Hematopoietic multipotent progenitor cell treated with erythropoietin and hydrocortisone succinate and interleukin-3 and kit ligand, for 15 days (in vitro differentiated cells): ENCODE data around the gene ZMYND11.
"Not testable (repeated sequence)": the region's sequence is repeated elsewhere in the genome, so short reads cannot be mapped to it uniquely, and the experiment has no call there.

Experiments
- DNase-seq: peaks from one replicate; pipeline ENCODE4 v3.0.0-alpha.2; 2015; ENCODE audit warnings: low spot score

The ZMYND11 gene

DNA sequence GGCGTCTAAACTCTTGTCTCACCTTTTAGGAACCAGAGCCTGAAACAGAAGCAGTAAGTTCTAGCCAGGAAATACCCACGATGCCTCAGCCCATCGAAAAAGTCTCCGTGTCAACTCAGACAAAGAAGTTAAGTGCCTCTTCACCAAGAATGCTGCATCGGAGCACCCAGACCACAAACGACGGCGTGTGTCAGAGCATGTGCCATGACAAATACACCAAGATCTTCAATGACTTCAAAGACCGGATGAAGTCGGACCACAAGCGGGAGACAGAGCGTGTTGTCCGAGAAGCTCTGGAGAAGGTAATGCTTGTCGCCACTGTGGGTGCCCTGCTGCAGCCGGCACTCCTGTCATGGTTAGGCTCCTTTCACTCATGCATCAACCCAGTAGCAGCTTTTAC, 113.1 kb downstream of the ZMYND11 start:
- no peak for DNase-seq

- no peak for DNase-seq
Observed at GRCh38 chr10:251982-252582, 116.8 kb downstream of the ZMYND11 start.

DNA sequence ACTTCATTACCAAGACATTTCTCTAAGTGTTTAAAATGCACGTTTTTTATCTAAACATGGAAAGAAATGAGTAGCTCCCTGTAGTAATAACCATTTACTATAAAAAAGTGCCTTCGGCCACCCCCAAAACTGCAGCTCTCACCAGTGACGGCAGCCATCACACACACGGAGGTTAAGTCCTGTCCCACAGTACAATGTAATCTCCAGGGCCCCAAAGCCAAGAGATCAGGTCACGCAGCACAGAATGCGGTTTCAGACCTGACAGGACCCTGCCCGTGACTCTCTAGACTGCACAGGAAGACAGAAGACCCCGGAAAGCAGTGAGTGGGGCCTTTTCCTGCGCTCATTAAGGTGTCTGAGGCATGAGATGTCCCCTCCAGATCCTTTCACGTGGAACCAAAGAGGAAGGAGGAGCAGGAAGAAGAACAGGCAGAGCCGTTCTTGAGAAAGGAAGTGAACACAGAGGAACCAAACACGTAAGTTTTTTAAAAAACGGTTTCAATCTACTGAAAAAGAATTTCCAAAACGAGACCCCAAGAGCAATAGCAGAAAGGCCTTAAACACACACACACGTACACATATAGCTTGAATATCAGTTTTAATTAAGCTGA, 125.7 kb downstream of the ZMYND11 start:
- DNase-seq, result no peak

DNA sequence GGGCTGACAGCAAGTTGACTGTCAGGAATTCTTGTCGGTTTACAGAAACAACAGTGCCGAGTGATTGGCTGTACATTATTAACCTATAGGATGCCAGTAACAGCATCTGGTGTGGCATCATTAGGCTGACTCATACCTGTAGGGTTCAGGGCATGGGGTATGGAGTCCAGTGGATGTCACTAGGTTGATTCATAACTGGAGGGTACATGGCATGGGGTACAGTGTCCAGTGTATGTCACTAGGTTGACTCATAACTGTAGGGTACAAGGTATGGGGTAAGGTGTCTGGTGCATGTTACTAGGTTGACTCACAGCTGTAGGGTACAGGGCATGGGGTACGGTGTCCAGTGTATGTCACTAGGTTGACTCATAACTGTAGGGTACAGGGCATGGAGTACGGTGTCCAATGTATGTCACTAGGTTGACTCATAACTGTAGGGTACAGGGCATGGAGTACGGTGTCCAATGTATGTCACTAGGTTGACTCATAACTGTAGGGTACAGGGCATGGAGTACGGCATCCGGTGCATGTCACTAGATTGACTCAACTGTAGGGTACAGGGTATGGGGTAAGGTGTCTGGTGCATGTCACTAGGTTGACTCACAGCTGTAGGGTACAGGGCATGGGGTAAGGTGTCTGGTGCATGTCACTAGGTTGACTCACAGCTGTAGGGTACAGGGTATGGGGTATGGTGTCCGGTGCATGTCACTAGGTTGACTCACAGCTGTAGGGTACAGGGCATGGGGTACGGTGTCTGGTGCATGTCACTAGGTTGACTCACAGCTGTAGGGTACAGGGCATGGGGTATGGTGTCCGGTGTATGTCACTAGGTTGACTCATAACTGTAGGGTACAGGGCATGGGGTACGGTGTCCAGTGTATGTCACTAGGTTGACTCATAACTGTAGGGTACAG, 129.2 kb downstream of the ZMYND11 start:
- not testable (repeated sequence) for DNase-seq

GRCh38 chr10:265074-265440, 129.8 kb downstream of the ZMYND11 start:
- not testable (repeated sequence) for DNase-seq

- not testable (repeated sequence) for DNase-seq
Observed at GRCh38 chr10:265816-266588, 130.7 kb downstream of the ZMYND11 start.

DNA sequence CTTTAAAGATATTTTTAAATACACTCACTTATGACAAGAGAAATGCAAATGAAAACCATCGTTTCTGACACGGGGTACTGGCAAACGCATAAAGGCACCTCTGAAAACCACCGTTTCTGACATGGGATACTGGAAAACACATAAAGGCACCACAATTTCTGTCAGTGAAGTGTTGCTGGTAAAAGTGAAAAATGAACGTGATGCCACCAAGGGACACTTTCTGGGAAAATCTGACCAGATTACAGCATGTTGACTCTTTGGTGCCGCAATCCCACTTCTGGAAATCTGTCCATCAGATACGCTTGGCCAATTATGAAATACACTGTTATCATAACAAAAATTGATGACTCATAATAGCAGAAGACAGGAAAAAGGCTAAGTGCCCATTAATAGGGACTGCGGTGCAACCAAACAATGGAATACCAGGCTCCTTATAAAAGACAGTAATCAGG, 131.7 kb downstream of the ZMYND11 start:
- DNase-seq, result no peak

DNA sequence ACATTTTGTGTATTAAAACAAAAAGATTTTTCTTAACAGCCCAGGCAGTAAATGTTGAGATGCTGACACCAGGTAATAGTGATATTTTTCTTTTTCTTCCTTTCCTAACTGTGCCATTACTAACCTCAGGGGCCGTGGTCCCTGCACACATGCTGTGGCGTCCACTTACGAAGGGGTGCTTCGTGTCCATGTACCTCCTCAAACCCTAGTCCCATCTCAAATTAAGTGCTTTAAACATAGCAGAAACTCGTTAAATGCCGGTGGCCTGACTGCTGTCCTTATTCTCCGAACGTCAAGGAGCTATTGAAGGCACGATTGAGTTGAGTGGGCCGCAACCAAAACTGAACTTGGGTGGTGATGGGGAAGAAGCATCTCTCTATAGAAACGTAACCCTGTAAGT, 132.4 kb downstream of the ZMYND11 start:
- no peak for DNase-seq

GRCh38 chr10:269440-270074, 134.3 kb downstream of the ZMYND11 start:
- no peak for DNase-seq

DNA sequence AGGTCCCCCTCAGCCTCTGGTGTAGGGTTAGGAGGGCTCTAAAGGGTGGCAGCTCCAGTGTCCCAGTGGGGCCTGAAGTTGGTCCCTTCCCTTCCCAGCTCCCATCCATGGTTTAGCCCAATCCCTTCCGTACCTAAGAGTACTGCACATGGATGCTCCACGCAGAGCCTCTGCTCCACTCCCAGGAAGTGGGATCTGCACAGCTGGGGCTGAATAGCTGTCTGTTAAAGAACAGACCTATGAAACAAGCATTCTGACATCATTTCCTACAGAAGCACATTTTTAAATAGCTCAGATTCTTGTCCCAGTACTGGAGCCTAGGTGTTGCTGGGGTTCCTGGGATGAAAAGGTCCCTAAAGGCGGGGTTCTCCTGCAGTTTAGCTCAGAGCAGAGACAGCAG, 135.9 kb downstream of the ZMYND11 start:
- no peak for DNase-seq

DNA sequence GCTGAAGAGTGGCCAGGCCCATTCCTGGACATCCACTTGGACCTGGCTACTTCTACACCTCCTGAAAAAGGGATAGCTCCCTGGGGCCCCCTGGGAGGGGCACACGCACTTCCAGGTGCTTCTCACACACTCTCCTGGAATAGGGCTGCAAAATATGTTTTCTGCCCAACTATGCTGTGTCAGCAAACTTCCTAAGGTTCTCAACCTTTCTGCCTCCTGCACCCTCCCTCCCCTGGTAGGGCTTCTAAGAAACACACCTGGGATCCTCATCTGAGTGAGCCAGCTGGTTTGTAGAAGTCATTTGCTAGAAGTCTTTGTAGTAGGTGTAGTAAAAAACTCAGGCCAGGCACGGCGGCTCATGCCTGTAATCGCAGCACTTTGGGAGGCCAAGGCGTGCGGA, 136.5 kb downstream of the ZMYND11 start:
- DNase-seq, result no peak

DNA sequence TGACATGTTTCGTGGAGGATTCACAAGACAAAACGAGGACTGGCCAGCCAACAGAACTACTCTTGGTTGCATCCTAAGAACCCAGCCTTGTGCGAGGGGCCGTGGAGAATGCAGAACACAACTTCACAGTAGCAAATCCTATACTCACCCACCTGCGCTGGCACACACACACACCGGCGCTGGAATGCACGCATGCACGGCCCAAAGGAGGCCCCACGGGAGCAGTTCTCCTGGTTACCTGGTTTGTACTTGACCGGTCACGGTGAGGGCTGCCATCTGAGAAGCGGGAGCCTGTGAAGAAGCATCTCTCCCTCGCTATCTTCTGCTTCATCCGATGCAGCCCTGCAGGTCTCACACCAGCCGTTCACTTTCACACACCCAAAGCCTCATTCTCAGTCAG, 137.8 kb downstream of the ZMYND11 start:
- DNase-seq, result no peak

DNA sequence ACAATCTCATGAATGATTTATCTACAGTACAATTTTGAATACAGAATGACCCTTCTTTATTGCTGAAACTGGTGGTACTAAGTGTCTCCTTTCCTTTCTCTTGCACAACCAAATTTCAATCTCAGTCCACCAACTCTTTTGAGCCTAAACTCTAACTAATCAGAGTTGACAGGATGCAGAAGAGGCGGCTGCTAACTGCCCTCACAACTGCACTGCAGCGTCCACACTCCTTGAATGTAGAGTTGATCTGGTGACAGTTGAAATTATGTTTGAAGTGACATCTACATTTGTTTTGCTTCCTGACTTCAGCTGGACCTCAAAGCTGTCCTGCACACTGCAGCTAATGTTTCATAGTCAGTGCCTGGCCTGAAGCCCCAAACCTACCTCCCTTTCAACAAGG, 139.6 kb downstream of the ZMYND11 start:
- DNase-seq, result no peak

GRCh38 chr10:275680-276079, 140.4 kb downstream of the ZMYND11 start:
- DNase-seq, result no peak

DNA sequence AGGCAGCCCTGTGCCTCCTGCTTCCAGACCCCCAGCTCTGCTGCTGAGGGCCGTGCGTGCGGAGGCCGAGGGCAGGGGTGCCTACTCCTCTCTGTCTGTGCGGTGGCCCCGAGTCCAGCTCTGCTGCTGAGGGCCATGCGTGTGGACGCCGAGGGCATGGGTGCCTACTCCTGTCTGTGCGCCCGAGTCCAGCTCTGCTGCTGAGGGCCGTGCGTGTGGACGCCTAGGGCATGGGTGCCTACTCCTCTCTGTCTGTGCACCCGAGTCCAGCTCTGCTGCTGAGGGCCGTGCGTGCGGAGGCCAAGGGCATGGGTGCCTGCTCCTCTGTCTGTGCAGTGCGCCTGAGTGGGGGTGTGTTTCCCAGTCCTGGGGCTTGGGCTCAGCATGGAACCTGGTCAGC, 142.7 kb downstream of the ZMYND11 start:
- DNase-seq, result no peak

DNA sequence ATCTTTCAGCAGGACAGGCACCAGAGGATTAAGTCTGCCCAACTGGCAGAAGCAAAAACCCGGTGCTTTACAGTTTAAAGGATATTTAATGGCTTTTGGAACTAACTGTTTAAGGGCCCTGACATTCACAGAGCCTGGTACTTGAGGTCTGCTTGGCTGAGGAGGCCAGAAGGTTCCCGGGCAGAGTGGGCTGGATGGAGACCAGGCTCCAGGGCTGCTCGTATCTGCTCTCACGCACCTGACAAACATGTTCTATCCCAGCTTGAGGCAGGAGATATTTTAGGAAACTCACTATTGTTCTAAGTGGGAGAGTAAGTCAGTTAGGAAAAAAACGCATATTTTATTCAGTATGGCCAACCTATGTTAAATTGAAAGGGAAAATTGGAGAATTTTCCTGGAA, 143.5 kb downstream of the ZMYND11 start:
- DNase-seq, result no peak

GRCh38 chr10:279232-279631, 144.0 kb downstream of the ZMYND11 start:
- DNase-seq, result no peak

GRCh38 chr10:279655-280054, 144.4 kb downstream of the ZMYND11 start:
- DNase-seq, result no peak

- DNase-seq, result no peak
Observed at GRCh38 chr10:282294-283139, 147.3 kb downstream of the ZMYND11 start.

- no peak for DNase-seq
Observed at GRCh38 chr10:283140-283479, 147.9 kb downstream of the ZMYND11 start.

GRCh38 chr10:283916-284356, 148.7 kb downstream of the ZMYND11 start:
- DNase-seq, result no peak
